DOHH2 (cell line): Measurements from ENCODE around the gene KRT5.

Source experiments
- H3F3A ChIP-seq: fragments of 200-600 bp; sonication (generic), shearing (Covaris generic); 2 replicates; pipeline ENCODE4 v1.6.0; 2016; ENCODE audit warnings: antibody characterized with exemption, mild to moderate bottlenecking; ENCODE audit not compliant: control insufficient read depth, insufficient read depth
- H3K27ac ChIP-seq: fragments of 200-600 bp; sonication (generic); 2 replicates; pipeline ENCODE4 v1.5.1; 2014; ENCODE audit warnings: low read depth, mild to moderate bottlenecking, low read length, moderate library complexity
- H3K27me3 ChIP-seq: fragments of 200-600 bp; sonication (generic); 2 replicates; pipeline ENCODE4 v1.6.1; 2014; ENCODE audit warnings: mild to moderate bottlenecking, low read length, mixed read lengths; ENCODE audit not compliant: control insufficient read depth
- H3K36me3 ChIP-seq: fragments of 200-600 bp; sonication (generic); 2 replicates; pipeline ENCODE4 v1.6.1; 2014; ENCODE audit warnings: mild to moderate bottlenecking, low read length, moderate library complexity, mixed read lengths; ENCODE audit not compliant: control insufficient read depth
- H3K4me1 ChIP-seq: fragments of 200-600 bp; sonication (generic); 2 replicates; pipeline ENCODE4 v1.6.1; 2014; ENCODE audit warnings: mild to moderate bottlenecking, low read length, mixed read lengths; ENCODE audit not compliant: control insufficient read depth
- H3K4me2 ChIP-seq: fragments of 200-600 bp; sonication (generic); 2 replicates; pipeline ENCODE4 v1.6.0; 2014; ENCODE audit warnings: mild to moderate bottlenecking, low read length, moderate library complexity
- H3K4me3 ChIP-seq: fragments of 200-600 bp; sonication (generic); 2 replicates; pipeline ENCODE4 v1.5.1; 2014; ENCODE audit warnings: mild to moderate bottlenecking, low read length, mixed read lengths
- H3K79me2 ChIP-seq: fragments of 200-600 bp; sonication (generic); 2 replicates; pipeline ENCODE4 v1.6.1; 2014; ENCODE audit warnings: mild to moderate bottlenecking, low read length, mixed read lengths; ENCODE audit not compliant: control insufficient read depth
- H3K9me2 ChIP-seq: fragments of 200-600 bp; sonication (generic); replicated peaks from 2 replicates; pipeline ENCODE4 v1.6.1; 2014; ENCODE audit warnings: mild to moderate bottlenecking, low read length, mixed read lengths; ENCODE audit not compliant: control insufficient read depth
- H3K9me3 ChIP-seq: fragments of 200-600 bp; sonication (generic); 2 replicates; pipeline ENCODE4 v1.6.1; 2014; ENCODE audit warnings: antibody characterized with exemption, low read length, mixed read lengths; ENCODE audit not compliant: control insufficient read depth, insufficient read depth
- H4K20me1 ChIP-seq: fragments of 200-600 bp; sonication (generic); 2 replicates; pipeline ENCODE4 v1.6.0; 2014; ENCODE audit warnings: low read depth, mild to moderate bottlenecking, antibody characterized with exemption, low read length, moderate library complexity; ENCODE audit not compliant: control insufficient read depth, insufficient read depth
- EZH2phosphoT487 ChIP-seq: fragments of 200-600 bp; sonication (generic); IDR thresholded peaks from 2 replicates; pipeline ENCODE4 v1.6.1; 2017; ENCODE audit warnings: borderline replicate concordance, mild to moderate bottlenecking, antibody characterized with exemption, low read length, moderate library complexity, mixed read lengths
- TF ChIP-seq, protein P1 (sequence below): fragments of 200-600 bp; sonication (generic); IDR thresholded peaks from one replicate; pipeline ENCODE4 v1.5.1; 2014; ENCODE audit warnings: antibody characterized with exemption, mild to moderate bottlenecking, low read depth, low read length; ENCODE audit not compliant: poor library complexity, severe bottlenecking

The KRT5 gene

DNA sequence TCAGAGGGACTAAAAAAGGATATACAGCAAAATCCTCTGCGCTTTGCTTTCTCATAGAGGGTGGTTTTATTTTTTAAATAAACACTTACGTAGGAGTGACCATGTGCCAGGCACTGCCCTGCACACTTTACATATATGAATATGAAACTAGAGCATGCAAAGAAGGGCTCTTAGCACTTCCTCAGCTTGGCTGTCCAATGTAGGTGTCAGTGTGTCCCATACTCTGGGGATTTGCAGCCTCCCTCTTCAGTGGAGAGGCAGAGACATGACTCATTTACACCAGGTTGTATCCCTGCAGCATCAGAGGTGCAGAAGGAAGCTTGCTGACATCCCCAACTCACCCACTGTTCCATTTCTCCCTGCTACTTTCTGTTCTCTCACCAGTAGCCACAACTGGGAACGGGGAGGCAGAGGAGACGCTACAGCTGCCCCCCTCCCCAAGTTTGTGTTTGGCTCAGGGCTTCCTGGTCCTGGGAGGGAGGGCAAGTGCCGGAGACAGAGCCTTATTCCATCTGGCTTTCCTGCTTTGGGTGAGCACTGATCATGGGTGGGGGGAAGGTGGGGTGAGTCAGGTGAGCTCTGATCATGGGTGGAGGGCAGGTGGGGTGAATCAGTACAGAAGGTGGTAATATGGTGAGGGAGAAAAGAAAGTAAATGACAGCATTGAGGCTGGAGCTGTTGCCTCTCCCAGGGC, 4.9 kb upstream of the KRT5 start:
- Histone ChIP-seq H3K4me1 (no peaks in the 10 kb centered on the region), H4K20me1 (no peaks in the 10 kb centered on the region), H3F3A (no peaks in the 10 kb centered on the region), H3K9me2 (no peaks in the 10 kb centered on the region), H3K27ac (no peak overlapping the region), H3K4me3 (no peak overlapping the region), H3K27me3 (no peaks in the 10 kb centered on the region), H3K9me3 (no peaks in the 10 kb centered on the region), H3K79me2 (no peaks in the 10 kb centered on the region), H3K4me2 (no peak overlapping the region), H3K36me3 (no peaks in the 10 kb centered on the region)
- no peak for TF ChIP-seq EZH2phosphoT487
- TF ChIP-seq, protein P1, sequence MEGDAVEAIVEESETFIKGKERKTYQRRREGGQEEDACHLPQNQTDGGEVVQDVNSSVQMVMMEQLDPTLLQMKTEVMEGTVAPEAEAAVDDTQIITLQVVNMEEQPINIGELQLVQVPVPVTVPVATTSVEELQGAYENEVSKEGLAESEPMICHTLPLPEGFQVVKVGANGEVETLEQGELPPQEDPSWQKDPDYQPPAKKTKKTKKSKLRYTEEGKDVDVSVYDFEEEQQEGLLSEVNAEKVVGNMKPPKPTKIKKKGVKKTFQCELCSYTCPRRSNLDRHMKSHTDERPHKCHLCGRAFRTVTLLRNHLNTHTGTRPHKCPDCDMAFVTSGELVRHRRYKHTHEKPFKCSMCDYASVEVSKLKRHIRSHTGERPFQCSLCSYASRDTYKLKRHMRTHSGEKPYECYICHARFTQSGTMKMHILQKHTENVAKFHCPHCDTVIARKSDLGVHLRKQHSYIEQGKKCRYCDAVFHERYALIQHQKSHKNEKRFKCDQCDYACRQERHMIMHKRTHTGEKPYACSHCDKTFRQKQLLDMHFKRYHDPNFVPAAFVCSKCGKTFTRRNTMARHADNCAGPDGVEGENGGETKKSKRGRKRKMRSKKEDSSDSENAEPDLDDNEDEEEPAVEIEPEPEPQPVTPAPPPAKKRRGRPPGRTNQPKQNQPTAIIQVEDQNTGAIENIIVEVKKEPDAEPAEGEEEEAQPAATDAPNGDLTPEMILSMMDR: no peak

DNA sequence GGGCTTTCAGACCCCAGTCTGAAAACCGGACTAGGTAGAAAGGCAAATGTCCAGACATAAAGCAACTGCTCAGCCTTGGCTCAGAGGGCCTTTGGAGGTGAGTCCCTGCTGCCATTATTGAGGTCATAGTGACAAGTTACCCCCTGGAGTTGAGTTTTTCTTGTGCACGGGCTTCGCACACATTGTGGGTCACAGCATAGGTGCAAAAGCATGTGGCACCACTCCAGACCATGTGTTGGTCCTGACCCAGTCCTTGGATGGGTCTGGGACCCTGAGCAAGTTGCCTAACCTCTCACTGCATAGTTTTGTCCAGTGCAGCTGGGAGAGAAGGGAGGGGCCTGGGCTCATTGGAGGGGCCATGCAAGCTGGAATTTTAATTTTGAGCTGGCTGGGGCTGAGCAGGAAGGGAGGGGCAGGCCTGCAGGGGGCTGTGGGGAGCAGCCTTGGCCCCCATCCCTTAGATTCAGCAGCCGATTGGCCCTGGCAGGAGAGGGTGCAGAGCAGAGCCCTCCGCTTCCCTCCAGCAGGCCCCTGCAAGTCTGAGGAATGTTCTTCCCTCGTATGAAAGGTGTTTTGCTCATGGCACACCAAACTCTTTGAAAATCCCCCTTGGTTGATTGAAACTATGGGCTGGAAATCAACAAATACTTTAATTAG, 4.2 kb upstream of the KRT5 start:
- no peak overlapping the region for H3K4me3 ChIP-seq
- TF ChIP-seq, protein P1: no peak
- TF ChIP-seq EZH2phosphoT487: no peak
- no peak overlapping the region for H3K4me2 ChIP-seq
- no peaks in the 10 kb centered on the region for H3K36me3 ChIP-seq
- H3K27ac ChIP-seq: no peak overlapping the region
- no peaks in the 10 kb centered on the region for H3K27me3 ChIP-seq
- H3F3A ChIP-seq: no peaks in the 10 kb centered on the region
- H3K4me1 ChIP-seq: no peaks in the 10 kb centered on the region
- no peaks in the 10 kb centered on the region for H4K20me1 ChIP-seq
- no peaks in the 10 kb centered on the region for H3K9me3 ChIP-seq
- no peaks in the 10 kb centered on the region for H3K79me2 ChIP-seq
- no peaks in the 10 kb centered on the region for H3K9me2 ChIP-seq

DNA sequence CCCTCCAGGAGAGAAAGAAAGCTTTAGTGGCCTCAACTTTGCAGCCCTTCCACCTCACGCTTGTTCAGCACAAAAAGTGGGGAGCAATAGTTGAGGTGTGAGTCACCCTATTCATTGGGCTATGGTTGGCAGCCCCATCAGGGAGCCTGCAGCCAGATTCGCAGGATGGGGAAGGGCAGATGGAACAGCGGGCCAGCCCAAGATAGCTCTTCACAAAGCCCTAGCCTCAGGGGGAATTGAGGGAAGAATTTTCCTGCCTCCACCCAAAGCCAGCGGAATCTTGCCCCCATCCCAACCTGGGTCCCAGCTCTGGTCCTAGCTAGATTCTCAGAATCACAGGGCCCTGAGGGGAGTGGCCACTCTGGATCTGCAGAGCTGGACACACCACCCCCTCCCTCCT, 3.6 kb upstream of the KRT5 start:
- Histone ChIP-seq H3K27ac (no peak overlapping the region), H3K9me2 (no peaks in the 10 kb centered on the region), H3K4me1 (no peaks in the 10 kb centered on the region), H3K4me3 (no peak overlapping the region), H3K9me3 (no peaks in the 10 kb centered on the region), H4K20me1 (no peaks in the 10 kb centered on the region), H3K79me2 (no peaks in the 10 kb centered on the region), H3K27me3 (no peaks in the 10 kb centered on the region), H3K36me3 (no peaks in the 10 kb centered on the region), H3F3A (no peaks in the 10 kb centered on the region), H3K4me2 (no peak overlapping the region)
- TF ChIP-seq, protein P1: no peak
- TF ChIP-seq EZH2phosphoT487: no peak
